IPS DF 4.7 (cell line): ENCODE measurements around the gene LRRC39.
"Not testable (repeated sequence)": the region's sequence is repeated elsewhere in the genome, so short reads cannot be mapped to it uniquely, and the experiment has no call there.

Experiments
- DNase-seq: peaks from one replicate; pipeline ENCODE4 v3.0.0-alpha.2; 2013; ENCODE audit warnings: low spot score; ENCODE audit errors: extremely low read depth

The LRRC39 gene

DNA sequence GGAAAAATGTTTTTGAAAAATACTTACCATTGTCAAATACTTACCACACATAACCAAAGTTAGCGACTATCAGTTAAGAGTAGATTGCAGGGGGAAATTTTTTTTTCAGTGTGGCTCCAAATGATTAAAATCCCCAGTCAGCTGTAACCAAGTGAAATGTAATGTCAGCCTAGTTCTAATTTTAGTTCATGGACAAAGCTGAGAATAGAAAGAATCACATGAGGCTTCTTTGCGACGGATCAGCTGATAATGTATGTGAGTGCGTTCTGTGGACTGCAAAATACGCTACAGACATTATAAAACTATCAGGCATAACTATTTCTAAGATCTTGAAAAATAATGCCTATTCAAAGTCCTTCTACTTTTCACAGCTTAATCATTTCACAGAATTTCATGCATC, at the start of gene LRRC39:
LRRC39 (minus strand) TSS at position 166 of the 400 bp plus-strand sequence. CDS start 9,740 bp downstream, outside the sequence.
- DNase-seq, result no peak

DNA sequence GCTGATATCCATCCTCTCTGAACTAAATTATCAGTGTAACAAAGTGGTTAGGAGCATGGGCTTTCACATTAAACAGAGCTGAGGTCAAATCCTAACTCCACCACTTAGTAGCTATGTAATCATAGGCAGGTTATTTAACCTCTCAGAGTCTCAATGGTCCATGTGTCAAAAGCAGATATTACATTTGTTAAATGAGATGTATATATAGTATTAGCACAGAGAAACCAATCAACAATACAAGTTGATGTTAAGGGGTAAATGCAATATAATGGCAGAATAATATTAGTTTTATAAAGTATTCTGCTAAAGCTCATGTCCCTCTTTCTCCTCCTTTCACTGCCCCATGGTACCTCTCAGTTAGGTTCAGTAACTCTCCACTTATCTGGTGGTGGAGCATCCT, 44.4 kb upstream of the LRRC39 start:
- DNase-seq, result no peak

DNA sequence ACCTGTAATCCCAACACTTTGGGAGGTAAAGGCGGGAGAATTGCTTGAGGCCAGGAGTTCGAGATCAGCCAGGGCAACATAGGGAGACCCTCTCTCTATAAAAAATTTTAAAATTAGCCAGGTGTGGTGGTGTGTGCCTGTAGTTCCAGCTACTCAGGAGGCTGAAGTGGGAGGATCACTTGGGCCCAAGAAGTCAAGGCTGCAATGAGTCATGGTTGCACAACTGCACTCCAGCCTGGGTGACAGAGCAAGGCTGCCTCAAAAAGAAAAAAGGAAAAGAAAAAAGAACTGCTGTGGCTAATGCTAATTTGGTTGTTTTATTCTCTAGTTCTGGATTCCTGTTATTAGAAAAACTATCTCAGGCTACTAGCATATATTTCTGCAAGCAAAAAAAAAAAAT, 41.8 kb upstream of the LRRC39 start:
- DNase-seq, result no peak

DNA sequence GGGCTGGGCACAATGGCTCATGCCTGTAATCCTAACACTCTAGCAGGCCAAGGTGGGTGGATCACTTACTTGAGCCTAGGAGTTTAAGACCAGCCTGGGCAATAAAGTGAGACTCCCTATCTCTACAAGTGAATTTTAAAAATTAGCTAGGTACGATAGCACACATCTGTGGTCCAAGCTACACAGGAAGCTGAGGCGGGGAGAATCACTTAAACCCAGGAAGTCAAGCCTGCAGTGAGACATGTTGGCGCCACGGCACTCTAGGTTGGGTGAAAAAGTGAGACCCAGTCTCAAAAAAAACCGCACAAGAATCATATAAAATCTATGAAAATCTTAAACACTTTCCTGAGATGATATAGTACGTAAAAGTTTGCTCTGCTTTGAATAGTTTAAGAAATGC, 41.4 kb upstream of the LRRC39 start:
- no peak for DNase-seq

DNA sequence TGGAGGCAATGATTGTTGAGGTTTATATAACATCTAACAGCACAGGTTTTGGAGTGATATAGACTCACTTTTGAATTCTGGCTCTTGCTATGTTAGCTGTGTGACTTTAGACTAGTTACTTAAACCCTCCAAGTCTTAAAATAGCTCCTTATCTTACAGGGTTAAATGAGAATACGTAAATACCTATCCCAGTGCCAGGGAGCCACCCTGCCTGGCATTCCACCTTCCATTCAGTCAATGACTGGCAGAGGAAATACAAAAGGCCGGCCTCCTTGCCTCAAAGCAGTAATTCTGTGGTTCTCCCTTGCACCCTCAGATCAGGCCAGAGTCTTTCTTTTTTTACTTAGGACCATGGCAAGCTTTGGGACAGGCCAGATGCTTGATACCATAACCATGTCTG, 39.8 kb upstream of the LRRC39 start:
- DNase-seq, result no peak

DNA sequence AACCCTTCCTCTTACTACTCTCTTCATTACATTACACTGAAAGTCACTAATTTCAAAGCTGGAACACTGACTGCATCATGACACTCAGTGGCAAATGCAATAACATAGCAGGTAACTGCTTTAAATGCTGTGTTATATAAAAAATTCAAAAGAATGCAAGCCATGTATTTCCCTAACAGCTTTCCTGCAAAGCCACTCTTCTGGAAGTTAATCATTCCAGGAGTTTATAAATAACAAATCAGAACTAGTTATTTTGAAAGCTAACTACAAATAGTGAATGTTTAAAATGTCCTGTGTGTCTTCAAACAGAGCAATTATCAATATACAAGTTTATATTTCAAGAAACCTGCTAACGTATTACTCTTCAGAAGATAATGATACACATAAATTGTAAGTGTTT, 37.0 kb upstream of the LRRC39 start:
- DNase-seq, result no peak

DNA sequence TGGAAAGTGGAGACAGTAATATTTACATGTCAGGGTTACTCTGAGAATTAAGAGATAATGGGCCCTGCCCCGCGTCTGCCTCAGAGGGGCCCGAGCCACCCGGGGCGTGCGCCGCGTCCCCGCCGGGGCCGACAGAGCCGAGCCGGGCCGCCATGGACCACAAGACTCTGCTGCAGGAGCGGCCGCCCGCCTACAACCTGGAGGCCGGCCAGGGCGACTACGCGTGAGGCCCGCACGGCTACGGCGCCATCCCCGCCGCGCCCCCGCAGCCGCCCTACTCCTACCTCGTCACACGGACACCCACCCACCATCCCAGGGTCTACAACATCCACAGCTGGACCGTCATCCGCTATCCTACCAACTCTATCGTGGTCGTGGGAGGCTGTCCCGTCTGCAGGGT, 35.1 kb upstream of the LRRC39 start:
- DNase-seq, result no peak

DNA sequence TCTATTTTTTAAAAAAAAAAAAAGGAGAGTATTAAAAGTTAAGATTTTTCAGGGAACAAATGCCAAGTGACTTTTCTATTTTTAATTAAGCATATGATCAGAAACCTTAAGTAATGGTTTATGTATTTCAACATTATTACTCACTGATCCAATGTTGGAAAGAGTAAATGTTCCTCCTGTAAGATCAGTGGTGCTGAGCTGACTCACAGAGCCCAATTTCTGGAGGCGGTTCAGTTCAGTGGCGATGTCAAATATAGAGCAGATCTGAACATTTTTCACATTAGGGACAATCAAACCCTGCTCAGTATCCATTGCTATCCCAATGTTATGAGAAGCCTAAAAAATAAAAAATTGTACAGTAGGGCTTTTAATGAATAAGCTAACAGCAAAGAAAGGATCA, 28.2 kb upstream of the LRRC39 start:
- DNase-seq, result no peak

DNA sequence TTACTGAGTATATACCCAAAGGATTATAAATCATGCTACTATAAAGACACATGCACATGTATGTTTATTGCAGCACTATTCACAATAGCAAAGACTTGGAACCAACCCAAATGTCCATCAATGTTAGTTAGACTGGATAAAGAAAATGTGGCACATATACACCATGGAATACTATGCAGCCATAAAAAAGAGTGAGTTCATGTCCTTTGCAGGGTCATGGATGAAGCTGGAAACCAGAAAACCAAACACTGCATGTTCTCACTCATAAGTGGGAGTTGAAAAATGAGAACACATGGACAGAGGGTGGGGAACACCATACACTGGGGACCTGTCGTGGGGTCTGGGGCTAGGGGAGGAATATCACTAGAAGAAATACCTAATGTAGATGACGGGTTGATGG, 27.5 kb upstream of the LRRC39 start:
- not testable (repeated sequence) for DNase-seq

DNA sequence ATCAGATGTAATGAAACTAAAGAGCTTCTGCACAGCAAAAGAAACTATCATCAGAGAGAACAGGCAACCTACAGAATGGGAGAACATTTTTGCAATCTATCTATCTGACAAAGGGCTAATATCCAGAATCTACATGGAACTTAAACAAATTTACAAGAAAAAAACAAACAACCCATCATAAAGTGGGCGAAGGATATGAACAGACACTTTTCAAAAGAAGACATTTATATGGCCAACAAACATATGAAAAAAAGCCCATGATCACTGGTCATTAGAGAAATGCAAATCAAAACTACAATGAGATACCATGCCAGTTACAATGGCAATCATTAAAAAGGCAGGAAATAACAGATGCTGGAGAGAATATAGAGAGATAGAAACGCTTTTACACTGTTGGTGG, 27.0 kb upstream of the LRRC39 start:
- DNase-seq, result not testable (repeated sequence)

DNA sequence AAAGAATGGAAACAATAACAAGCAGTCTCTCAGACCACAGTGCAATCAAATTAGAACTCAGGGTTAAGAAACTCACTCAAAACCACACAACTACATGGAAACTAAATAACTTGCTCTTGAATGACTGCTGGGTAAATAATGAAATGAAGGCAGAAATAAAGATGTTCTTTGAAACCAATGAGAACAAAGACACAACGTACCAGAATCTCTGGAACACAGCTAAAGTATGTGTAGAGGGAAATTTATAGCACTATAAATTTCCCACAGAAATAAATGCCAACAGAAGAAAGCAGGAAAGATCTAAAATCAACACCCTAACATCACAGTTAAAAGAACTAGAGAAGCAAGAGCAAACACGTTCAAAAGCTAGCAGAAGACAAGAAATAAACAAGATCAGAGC, 24.6 kb upstream of the LRRC39 start:
- not testable (repeated sequence) for DNase-seq

DNA sequence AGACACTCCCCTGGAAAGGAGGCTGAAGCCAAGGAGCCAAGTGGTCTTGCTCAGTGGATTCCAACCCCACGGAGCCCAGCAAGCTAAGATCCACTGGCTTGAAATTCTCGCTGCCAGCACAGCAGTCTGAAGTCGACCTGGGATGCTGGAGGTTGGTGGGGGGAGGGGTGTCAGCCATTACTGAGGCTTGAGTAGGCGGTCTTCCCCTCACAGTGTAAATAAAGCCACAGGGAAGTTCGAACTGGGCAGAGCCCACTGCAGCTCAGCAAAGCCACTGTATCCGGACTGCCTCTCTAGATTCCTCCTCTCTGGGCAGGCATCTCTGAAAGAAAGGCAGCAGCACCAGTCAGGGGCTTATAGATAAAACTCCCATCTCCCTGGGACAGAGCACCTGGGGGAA, 22.0 kb upstream of the LRRC39 start:
- DNase-seq, result not testable (repeated sequence)

DNA sequence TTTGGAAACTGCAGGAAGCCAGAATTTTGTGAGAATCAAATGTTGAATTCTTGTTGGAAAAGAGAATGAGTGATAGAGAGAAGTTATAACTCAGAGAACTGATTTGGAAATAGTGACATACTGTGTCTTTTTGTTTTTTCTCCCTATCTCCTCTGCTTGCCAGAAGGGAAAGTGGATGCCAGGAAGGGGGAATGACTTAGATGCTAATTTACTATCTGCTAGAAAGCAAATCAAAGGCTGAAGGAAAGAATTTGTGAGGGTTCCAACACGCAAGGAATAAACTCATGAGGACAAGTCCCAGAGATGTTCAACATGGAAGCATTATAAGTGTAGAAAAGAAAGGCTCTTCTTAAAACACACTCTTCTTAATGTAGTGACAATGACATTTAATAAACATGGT, 20.5 kb upstream of the LRRC39 start:
- no peak for DNase-seq

DNA sequence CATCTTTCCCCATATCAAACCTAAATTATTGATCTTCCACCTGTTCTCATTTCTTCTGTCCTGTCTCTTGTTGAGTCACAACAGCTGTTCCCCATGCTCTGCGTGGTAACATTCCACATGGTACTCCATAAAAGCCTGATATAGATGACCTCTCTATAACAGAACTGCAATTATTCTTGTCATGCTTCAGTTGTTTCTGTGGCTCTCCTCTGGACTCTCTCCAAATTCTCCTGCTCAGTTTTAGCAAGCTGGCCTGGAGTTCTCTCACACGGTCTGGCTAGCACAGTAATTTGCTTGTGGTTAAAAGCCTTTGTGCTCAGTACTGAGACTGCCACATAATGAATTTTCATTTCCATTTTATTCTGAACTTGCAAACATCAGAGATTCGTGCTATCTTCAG, 10.6 kb upstream of the LRRC39 start:
- DNase-seq, result no peak

DNA sequence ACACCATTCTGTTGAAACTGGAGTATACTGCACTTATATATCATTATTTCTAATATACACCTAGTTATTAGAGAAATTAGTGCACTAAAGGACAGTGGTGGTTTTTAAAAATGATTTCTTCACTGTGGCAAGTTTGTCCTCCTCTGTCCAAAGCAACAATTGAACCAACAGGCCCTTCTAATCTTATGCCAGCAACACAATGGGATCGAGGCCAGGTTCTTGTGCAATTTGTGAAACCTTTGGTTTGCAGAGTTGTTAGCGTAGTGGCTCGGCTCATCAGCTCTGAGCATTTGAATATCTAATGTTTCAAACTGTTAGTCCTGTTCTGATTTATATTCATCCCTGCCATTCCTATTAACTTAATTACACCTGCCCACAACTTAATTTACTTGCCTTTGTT, 9.9 kb upstream of the LRRC39 start:
- DNase-seq, result no peak

DNA sequence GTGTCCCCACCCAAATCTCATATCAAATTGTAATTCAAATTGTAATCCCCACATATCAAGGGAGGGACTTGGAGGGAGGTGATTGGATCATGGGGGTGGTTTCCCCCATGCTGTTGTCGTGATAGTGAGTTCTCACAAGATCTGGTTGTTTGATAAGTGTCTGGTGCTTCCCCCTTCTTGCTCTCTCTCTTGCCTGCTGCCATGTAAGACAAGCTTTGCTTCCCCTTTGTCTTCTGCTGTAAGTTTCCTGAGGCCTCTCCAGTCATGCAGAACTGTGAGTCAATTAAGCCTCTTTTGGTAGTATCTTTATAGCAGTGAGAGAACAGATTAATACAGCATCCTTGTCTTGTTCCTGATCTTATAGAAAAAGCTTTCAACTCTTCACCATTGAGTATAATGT, 6.5 kb upstream of the LRRC39 start:
- no peak for DNase-seq

DNA sequence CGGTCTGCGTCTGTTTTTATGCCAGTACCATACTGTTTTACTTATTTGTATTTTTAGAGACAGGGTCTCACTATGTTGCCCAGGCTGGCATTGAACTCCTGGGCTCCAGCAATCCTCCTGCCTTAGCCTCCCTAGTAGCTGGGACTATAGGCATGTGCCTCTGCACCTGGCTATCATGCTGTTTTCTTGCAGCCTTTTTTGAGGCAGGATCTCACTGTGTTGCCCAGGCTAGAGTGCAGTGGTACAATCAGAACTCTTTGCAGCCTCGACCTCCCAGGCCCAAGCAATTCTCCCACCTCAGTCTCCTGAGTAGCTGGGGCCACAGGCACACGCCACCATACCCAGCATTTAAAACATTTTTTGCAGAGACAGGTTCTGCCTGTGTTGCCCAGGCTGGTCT, 5.3 kb upstream of the LRRC39 start:
- DNase-seq, result no peak

DNA sequence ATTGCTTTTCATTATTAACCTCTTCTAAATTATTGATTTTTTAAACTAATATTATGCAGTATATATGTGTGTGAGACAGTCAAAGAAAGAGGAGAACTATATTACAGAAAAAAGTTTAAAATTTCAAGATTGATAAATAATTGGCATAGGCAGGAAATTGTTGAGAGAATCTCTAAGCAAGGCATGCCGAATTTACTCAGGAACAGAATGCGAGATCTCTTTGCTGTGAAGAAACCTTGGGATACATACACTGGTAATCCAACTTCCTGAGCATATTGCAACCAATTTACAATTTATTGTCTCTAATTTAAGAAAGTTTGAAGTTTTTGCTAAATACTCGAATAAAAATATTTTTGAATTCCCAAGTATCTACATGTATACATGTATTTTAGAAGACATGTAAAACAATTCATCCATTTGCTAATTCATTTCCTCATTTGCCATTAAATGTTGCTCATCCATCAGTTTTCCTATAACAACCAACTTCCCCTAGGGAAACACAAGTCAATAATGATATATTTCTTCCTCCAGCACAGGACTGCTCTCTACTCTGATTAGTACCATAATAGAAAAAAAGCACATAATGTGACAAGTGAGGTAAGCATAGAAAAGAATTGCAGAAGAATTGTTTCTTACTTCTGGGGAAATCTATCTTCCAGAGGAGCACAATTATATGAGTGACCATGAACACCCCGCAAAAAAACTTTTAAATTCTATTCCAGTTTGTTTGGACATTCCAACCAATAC, 588 bp downstream of the LRRC39 start:
- no peak for DNase-seq

DNA sequence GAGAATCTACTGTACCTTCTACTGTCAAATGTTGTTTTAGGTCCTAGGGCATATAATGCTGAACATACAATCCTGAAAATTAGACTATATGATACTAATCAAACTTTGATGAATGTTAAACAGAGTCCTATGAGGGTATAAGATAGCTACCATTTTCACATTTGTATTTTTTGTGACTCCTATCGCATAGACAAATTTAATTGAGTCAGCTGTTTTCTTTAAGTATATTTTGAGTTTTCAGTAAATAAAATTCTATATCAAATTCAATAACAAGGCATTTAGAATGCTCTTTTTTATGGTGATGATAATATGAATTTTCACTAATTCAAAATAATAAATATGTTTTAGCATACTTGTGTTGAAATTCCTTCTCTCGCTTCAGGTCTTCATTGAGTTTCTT, 10.0 kb downstream of the LRRC39 start:
- no peak for DNase-seq

DNA sequence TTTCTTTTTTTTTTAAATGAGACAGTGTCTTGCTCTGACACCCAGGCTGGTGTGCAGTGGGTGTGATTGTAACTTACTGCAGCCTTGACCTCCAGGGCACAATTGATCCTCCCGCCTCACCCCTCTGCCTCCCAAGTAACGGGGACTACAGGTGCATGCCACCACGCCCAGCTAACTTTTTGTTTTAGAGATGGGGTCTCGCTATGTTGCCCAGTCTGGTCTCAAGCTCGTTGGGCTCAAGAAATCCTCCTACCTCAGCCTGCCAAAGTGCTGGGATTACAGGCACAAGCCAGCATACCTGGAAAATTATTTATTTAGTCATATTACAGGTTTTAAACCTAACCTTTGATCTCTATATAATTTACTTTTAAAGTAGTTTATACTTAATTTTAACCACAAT, 13.4 kb downstream of the LRRC39 start:
- DNase-seq, result no peak

DNA sequence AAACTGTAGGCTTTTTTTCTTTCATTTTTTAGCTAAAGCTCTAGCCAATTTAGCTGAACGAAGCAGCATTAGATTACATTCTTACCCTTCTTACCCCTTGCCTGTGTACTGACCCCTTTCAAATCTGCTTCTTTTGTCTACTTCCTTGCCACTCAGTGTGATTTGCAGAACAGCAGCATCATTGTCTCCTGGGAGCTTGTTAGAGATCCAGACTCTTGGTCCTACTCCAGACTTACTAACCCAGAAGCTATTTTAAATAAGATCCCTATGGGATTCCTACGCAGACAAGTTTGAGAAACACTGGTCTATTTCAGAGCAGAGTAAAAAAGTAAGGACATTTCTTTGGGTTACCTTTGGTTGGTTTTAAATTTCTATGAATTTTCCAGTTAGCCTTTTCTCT, 13.8 kb downstream of the LRRC39 start:
- DNase-seq, result no peak

DNA sequence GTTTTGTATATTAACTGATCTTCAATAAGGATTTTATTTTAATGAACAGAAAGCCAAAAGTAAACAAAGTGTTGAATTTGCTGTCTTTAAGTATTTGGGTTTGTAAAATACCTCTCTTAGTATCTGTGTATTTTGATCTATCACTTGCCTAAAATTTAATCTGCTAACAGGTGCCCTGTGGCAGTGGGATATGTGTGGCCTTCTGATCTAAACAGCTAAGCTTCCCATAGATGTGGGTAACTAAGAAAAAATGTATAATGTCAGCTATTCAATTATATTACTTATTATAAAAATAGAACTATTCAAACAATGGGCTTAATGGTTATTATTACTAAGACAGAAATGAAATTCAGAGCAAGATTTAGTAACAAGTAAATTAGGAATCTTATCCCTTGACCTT, 15.2 kb downstream of the LRRC39 start:
- no peak for DNase-seq

DNA sequence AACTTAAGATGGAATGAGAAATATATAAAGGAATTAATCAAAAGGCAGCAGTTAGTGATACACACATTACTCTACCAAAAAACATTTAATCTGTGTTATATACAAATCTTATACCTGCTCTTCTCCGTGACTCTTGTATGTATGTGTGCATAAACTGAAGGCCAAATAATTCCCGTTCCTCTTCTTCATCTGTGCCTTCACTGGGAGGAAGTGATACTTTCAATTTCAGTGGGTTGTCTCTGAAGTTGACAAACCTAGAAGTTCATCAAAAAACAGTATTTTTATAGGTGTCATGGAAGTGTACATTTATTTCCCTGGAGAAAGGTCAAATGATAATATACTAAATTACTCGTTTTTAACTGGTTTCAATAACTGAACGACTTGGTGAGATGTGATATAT, 25.8 kb downstream of the LRRC39 start:
- DNase-seq, result no peak

DNA sequence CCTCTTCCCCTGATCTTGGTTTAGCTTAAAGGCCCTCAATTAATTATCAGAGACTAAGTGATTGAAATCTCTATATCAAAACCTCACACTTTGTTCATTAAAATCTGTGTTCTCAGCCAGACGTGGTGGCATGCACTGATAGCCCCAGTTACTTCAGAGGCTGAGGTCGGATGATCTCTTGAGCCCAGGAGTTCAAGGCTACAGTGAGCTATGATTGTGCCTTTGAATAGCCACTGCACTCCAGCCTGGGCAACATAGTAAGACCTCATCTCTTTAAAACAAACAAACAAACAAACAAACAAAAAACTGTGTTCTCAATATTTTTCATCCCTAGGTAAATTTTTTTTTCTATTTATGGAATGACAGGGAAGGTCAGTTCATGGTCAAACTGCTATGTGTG, 26.4 kb downstream of the LRRC39 start:
- no peak for DNase-seq
